ENCODE data around the gene ZDHHC14.

- no peak for TF ChIP-seq TAF1 (IDR thresholded peaks at IDR 0.05; ENCODE audit: low read depth)
- TF ChIP-seq MAX (IDR thresholded peaks at IDR 0.05): no peak
- no peak for TF ChIP-seq FOXM1 (IDR thresholded peaks at IDR 0.05; ENCODE audit: borderline replicate concordance, low read depth)
- no peak for TF ChIP-seq EP300 (IDR thresholded peaks at IDR 0.05; ENCODE audit: borderline replicate concordance)
These were observed 70.1 kb downstream of the ZDHHC14 start for GRCh38 chr6:157450931-157451742.
